Panc1 (cell line): ENCODE data around the gene KIF4A. TPM values are rescaled to one million over a fixed set of nuclear protein-coding genes. Genes with fewer than 3 reads are reported as not detected.

Source experiments
- ATAC-seq: fragments of 200-7000 bp; cut with Tn5 transposase; 2 replicates; pipeline ENCODE4 v1.9.1; 2020; ENCODE audit warnings: mild to moderate bottlenecking, moderate library complexity
- BruUV-seq: library from RNA; stranded (reverse); fragments of 400-500 nt; replicated peaks from 2 replicates; lab custom pipeline; 2021; lab: Mats Ljungman, UMichigan
- CTCF ChIA-PET: fragments of 300-600 bp; sonication (Branson Sonifier 250); formaldehyde crosslinking; loops from one replicate; lab custom pipeline; 2022; ENCODE audit warnings: antibody characterized with exemption; lab: Charles Lee
- POLR2A ChIA-PET: fragments of 300-600 bp; sonication (Branson Sonifier 250); formaldehyde crosslinking; loops from one replicate; lab custom pipeline; 2022; ENCODE audit warnings: antibody characterized with exemption; lab: Charles Lee
- DNase-seq: peaks from one replicate; pipeline ENCODE4 v3.0.0-alpha.2; 2010; ENCODE audit warnings: low read depth, low spot score
- H3K27ac ChIP-seq: 2 replicates; pipeline ENCODE4 v1.5.1; 2011; ENCODE audit warnings: mild to moderate bottlenecking, low read length, inconsistent platforms
- H3K27me3 ChIP-seq: fragments of 200-500 bp; sonication (Bioruptor generic); 2 replicates; pipeline ENCODE4 v1.6.0; 2014; ENCODE audit warnings: low read length, inconsistent platforms; ENCODE audit not compliant: control insufficient read depth, insufficient read depth
- H3K36me3 ChIP-seq: fragments of 200-500 bp; sonication (Bioruptor generic); 2 replicates; pipeline ENCODE4 v1.5.1; 2014; ENCODE audit warnings: inconsistent platforms, mild to moderate bottlenecking, low read length, moderate library complexity; ENCODE audit not compliant: control insufficient read depth, insufficient read depth
- H3K4me1 ChIP-seq: 2 replicates; pipeline ENCODE4 v1.5.1; 2011; ENCODE audit warnings: inconsistent platforms, mild to moderate bottlenecking, low read length, moderate library complexity; ENCODE audit not compliant: control insufficient read depth, insufficient read depth
- H3K4me3 ChIP-seq, 2 experiments: 2 replicates each; pipeline ENCODE4 v1.5.1; 2011 to 2012; ENCODE audit warnings: low read depth in 2 of 2, low read length in 2 of 2, mild to moderate bottlenecking in 2 of 2, inconsistent platforms in 1 of 2, moderate library complexity in 1 of 2
- H3K9me3 ChIP-seq: fragments of 200-500 bp; sonication (Bioruptor generic); 2 replicates; pipeline ENCODE4 v1.5.1; 2014; ENCODE audit warnings: low read depth, mild to moderate bottlenecking, inconsistent platforms, low read length, moderate library complexity; ENCODE audit not compliant: control insufficient read depth, insufficient read depth
- CTCF ChIP-seq: fragments of 450-650 bp; IDR thresholded peaks from 2 replicates; pipeline ENCODE4 v1.5.1; 2017; ENCODE audit warnings: mild to moderate bottlenecking
- POLR2AphosphoS5 ChIP-seq: IDR thresholded peaks from 2 replicates; pipeline ENCODE4 v1.6.1; 2012; ENCODE audit warnings: mild to moderate bottlenecking, low read depth, low read length, moderate library complexity
- REST ChIP-seq, 2 experiments: IDR thresholded peaks; 2 replicates each; pipeline ENCODE4 v1.6.1; 2011 to 2012; ENCODE audit warnings: low read depth in 2 of 2, control low read depth in 1 of 2, low read length in 1 of 2, mild to moderate bottlenecking in 1 of 2, moderate library complexity in 1 of 2; ENCODE audit not compliant: insufficient read depth in 1 of 2
- SIN3A ChIP-seq: IDR thresholded peaks from 2 replicates; pipeline ENCODE4 v1.6.1; 2012; ENCODE audit warnings: low read depth, mild to moderate bottlenecking, low read length, moderate library complexity, borderline replicate concordance; ENCODE audit not compliant: insufficient read depth
- TCF7L2 ChIP-seq: IDR thresholded peaks from 2 replicates; pipeline ENCODE4 v1.6.1; 2011; ENCODE audit warnings: mild to moderate bottlenecking, low read depth, low read length, inconsistent platforms
- in situ Hi-C: cut with HindIII; loops from 2 replicates; pipeline ENCODE4 v1.10.0; 2016; ENCODE audit warnings: low sequenced_read_pairs, low pct_unique_long_range_greater_than_20kb
- intact Hi-C: fragments of 100-400 bp; cut with micrococcal nuclease; formaldehyde crosslinking; loops from one replicate; pipeline ENCODE4 v1.10.0; 2022; ENCODE audit not compliant: unreplicated experiment
- total RNA-seq: library from RNA; stranded (reverse); gene quantifications from one replicate; pipeline ENCODE4 v1.2.1, GENCODE V29; 2021; ENCODE audit not compliant: unreplicated experiment

Gene KIF4A
- total RNA-seq, 1 experiment from 2014 or later = 62.6 TPM

DNA sequence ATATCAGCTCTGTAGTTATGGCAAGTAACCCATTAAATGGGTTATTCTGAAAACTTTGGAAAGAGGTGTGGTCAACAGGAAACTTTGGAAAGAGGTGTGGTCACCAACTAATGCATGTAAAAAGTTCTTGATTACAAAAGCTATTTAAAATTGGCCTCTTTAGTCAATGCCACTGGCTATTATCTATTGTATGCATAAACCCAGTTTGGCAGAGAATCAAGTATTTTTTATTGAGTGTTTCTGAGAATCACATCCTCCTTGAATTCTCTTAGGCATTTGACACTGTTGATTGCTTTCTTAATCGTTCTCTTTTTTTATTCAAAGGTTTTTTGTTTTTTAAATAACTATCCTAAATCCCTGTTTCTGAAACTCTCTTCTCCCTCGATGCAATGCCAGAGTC is 37.4 kb upstream of the KIF4A start:
- no TSS peak for BruUV-seq
- H3K36me3 ChIP-seq = no peaks in the 10 kb centered on the region
- ATAC-seq (no peak), DNase-seq (no peak)
- intact Hi-C loops (no loop called here), in situ Hi-C loops (no loop called here)
- POLR2A ChIA-PET = no interaction called here
- no peak for TF ChIP-seq REST (IDR thresholded peaks at IDR 0.05; ENCODE audit: insufficient read depth in 1 of 2, low read depth in 2 of 2, low read length in 1 of 2)
- no peaks in the 10 kb centered on the region for H3K4me1 ChIP-seq
- H3K9me3 ChIP-seq = no peaks in the 10 kb centered on the region
- CTCF ChIA-PET = no interaction called here
- no peak overlapping the region for H3K4me3 ChIP-seq
- H3K27me3 ChIP-seq = peaks cover 4% of the 10 kb centered on the region; the same call in 1 of the 2 replicates
- no peak overlapping the region for H3K27ac ChIP-seq

- TF ChIP-seq SIN3A (no peak), CTCF (no peak), POLR2AphosphoS5 (no peak), TCF7L2 (no peak), REST (IDR thresholded peaks at IDR 0.05; ENCODE audit: insufficient read depth in 1 of 2, low read depth in 2 of 2, low read length in 1 of 2) (no peak)
- ChIA-PET CTCF (no interaction called here), POLR2A (interaction anchor here (0.6 kb wide), 1 partner anchor 111 kb away, joined by 11 read pairs; no protein-coding TSS in a partner anchor)
- Histone ChIP-seq H3K27me3 (peaks cover 4% of the 10 kb centered on the region; the same call in 1 of the 2 replicates), H3K9me3 (no peaks in the 10 kb centered on the region), H3K36me3 (no peaks in the 10 kb centered on the region), H3K4me3 (no peak overlapping the region), H3K27ac (no peak overlapping the region), H3K4me1 (no peaks in the 10 kb centered on the region)
- no peak for ATAC-seq
- DNase-seq = no peak
- in situ Hi-C loops = no loop called here
- intact Hi-C loops = no loop called here
- no TSS peak for BruUV-seq
These were observed 36.4 kb upstream of the KIF4A start for GRCh38 chrX:70253377-70254062.
